Esophagus squamous epithelium (tissue), 5 donors: ENCODE measurements around the gene RER1. TPM values are rescaled to one million over a fixed set of nuclear protein-coding genes. Genes with fewer than 3 reads are reported as not detected.

Experiments
- DNase-seq: peaks from one replicate; lab custom pipeline; 2025; lab: John Stamatoyannopoulos, UW
- H3K27ac ChIP-seq, 4 donors: fragments of 200-600 bp; sonication (generic); one replicate each; pipeline ENCODE4 v1.5.1; 2016 to 2019; ENCODE audit warnings: mild to moderate bottlenecking in 1 of 4
- H3K27me3 ChIP-seq, 4 donors: fragments of 200-600 bp; sonication (generic); 1 replicate in 3 of 4; 2 replicates in 1 of 4; pipeline versions ENCODE4 v1.5.1 to v1.6.0; 2017 to 2021; ENCODE audit warnings: antibody characterized with exemption in 1 of 4
- H3K36me3 ChIP-seq, 3 donors: fragments of 200-600 bp; sonication (generic); one replicate each; pipeline ENCODE4 v1.5.1; 2016 to 2019
- H3K4me1 ChIP-seq, 3 donors: fragments of 200-600 bp; sonication (generic); one replicate each; pipeline ENCODE4 v1.5.1; 2017 to 2019
- H3K4me3 ChIP-seq, 4 donors: fragments of 200-600 bp; sonication (generic); 1 replicate in 3 of 4; 2 replicates in 1 of 4; pipeline ENCODE4 v1.5.1; 2016 to 2019; ENCODE audit warnings: mild to moderate bottlenecking in 2 of 4, moderate library complexity in 1 of 4
- H3K9me3 ChIP-seq, 3 donors: fragments of 200-600 bp; sonication (generic); one replicate each; pipeline ENCODE4 v1.5.1; 2016 to 2019
- CTCF ChIP-seq, 6 experiments: fragments of 450-650 bp in 4 of 6; fragments of 200-600 bp in 2 of 6; sonication (generic) in 2 of 6; IDR thresholded peaks; one replicate each; pipeline ENCODE4 v1.5.1; 2016 to 2019; ENCODE audit warnings: antibody characterized with exemption in 6 of 6, mild to moderate bottlenecking in 4 of 6, moderate library complexity in 4 of 6
- POLR2A ChIP-seq, 4 donors: fragments of 450-650 bp; IDR thresholded peaks; one replicate each; pipeline ENCODE4 v1.6.1; 2017; ENCODE audit warnings: antibody characterized with exemption in 4 of 4, mild to moderate bottlenecking in 4 of 4, moderate library complexity in 3 of 4
- WGBS, 2 donors: methylation state at CpG; one replicate each; pipeline ENCODE4 v1.1.5; 2018; 5-methylcytosine and 5-hydroxymethylcytosine counted together
- intact Hi-C: fragments of 100-400 bp; cut with DNase I; formaldehyde crosslinking; loops from one replicate; pipeline ENCODE4 v1.15.0; 2022
- total RNA-seq, 4 donors: library from RNA; depleted of rRNA; stranded (reverse); fragments of >200 nt; gene quantifications; one replicate each; pipeline ENCODE4 v1.1.0, GENCODE V29; 2016
- donor health status: DM: yes; HTN: yes; CAD: no.

RER1 gene
- total RNA-seq, 4 donors from 2014 or later, result 63.3 to 136 (median 75.7) TPM

GRCh38 chr1:2451741-2452140, 60.1 kb downstream of the RER1 start:
- no peak for DNase-seq
- intact Hi-C loops, result no loop called here
- Histone ChIP-seq H3K36me3 (peaks cover 0 to 7% (median 0%) of the 10 kb centered on the region in 3 donors), H3K4me1 (peaks cover 0 to 14% (median 0%) of the 10 kb centered on the region in 3 donors), H3K4me3 (no peak overlapping the region), H3K27me3 (peaks cover 0 to 80% (median 0%) of the 10 kb centered on the region in 4 donors), H3K27ac (no peak overlapping the region), H3K9me3 (no peaks in the 10 kb centered on the region)
- TF ChIP-seq CTCF (IDR thresholded peaks at IDR 0.05) (no peak), POLR2A (IDR thresholded peaks at IDR 0.05) (no peak)
- no CpG with 5 or more reads among the region's 18 CpGs for WGBS, 2 donors

GRCh38 chr1:2452201-2452931, 60.7 kb downstream of the RER1 start:
- TF ChIP-seq CTCF (IDR thresholded peaks at IDR 0.05) (no peak), POLR2A (IDR thresholded peaks at IDR 0.05) (no peak)
- Histone ChIP-seq H3K36me3 (peaks cover 0 to 7% (median 0%) of the 10 kb centered on the region in 3 donors), H3K27ac (no peak overlapping the region), H3K9me3 (no peaks in the 10 kb centered on the region), H3K4me3 (no peak overlapping the region), H3K4me1 (peaks cover 0 to 14% (median 0%) of the 10 kb centered on the region in 3 donors), H3K27me3 (peaks cover 0 to 80% (median 0%) of the 10 kb centered on the region in 4 donors)
- intact Hi-C loops, result no loop called here
- no peak for DNase-seq
- WGBS, 2 donors, result 50% methylated on average over 2 of the region's 21 CpGs; no CpG with 5 or more reads in 1 of the 2 donors

GRCh38 chr1:2452932-2453315, 61.3 kb downstream of the RER1 start:
- H3K9me3 ChIP-seq, result no peaks in the 10 kb centered on the region
- intact Hi-C loops, result no loop called here

GRCh38 chr1:2454227-2454626, 62.6 kb downstream of the RER1 start:
- Histone ChIP-seq H3K4me3 (no peak overlapping the region), H3K27ac (no peak overlapping the region), H3K27me3 (peaks cover 0 to 72% (median 0%) of the 10 kb centered on the region in 4 donors), H3K4me1 (peaks cover 0 to 14% (median 0%) of the 10 kb centered on the region in 3 donors), H3K36me3 (peaks cover 0 to 7% (median 0%) of the 10 kb centered on the region in 3 donors), H3K9me3 (no peaks in the 10 kb centered on the region)
- no peak for DNase-seq
- intact Hi-C loops, result no loop called here
- TF ChIP-seq CTCF (IDR thresholded peaks at IDR 0.05) (no peak), POLR2A (IDR thresholded peaks at IDR 0.05) (no peak)
- WGBS, 2 donors, result no CpG with 5 or more reads among the region's 10 CpGs

More at GRCh38 chr1:2452932-2453315, 61.3 kb downstream of the RER1 start:
- Histone ChIP-seq H3K4me3 (no peak overlapping the region), H3K27me3 (peaks cover 0 to 81% (median 0%) of the 10 kb centered on the region in 4 donors), H3K27ac (no peak overlapping the region), H3K36me3 (peaks cover 0 to 7% (median 0%) of the 10 kb centered on the region in 3 donors), H3K4me1 (peaks cover 0 to 14% (median 0%) of the 10 kb centered on the region in 3 donors)
- no peak for DNase-seq
- no peak for TF ChIP-seq CTCF (IDR thresholded peaks at IDR 0.05)
- TF ChIP-seq POLR2A (IDR thresholded peaks at IDR 0.05), result no peak
- 50 to 75% methylated on average over 2 to 3 of the region's 19 CpGs for WGBS, 2 donors

Other genes starting within 250 kb of the RER1 start
- gene FAAP20, start 197.1 kb upstream of the RER1 start, total RNA-seq, result 10 to 100 TPM in 3 of 4 donors, 1 to 10 TPM in 1; 8.6 to 22.5 (median 18.1) TPM
- 10 to 100 TPM; 18.2 to 38.8 (median 25.2) TPM for gene SKI, start 163.5 kb upstream of the RER1 start, total RNA-seq
- 10 to 100 TPM in 1 of 4 donors, 1 to 10 TPM in 3; 6.7 to 10.8 (median 7.0) TPM for gene MORN1, start 287 bp upstream of the RER1 start, total RNA-seq
- 10 to 100 TPM; 23.2 to 33.2 (median 27.2) TPM for gene PEX10, start 20.7 kb downstream of the RER1 start, total RNA-seq
- 10 to 100 TPM; 26.1 to 34.3 (median 31.5) TPM for gene PLCH2, start 84.4 kb downstream of the RER1 start, total RNA-seq
- 10 to 100 TPM; 11.8 to 29.1 (median 17.0) TPM for gene PANK4, start 134.8 kb downstream of the RER1 start, total RNA-seq
- gene HES5, start 138.4 kb downstream of the RER1 start, total RNA-seq, result under 1 TPM in 3 of 4 donors, not detected in 1; 0.35 to 0.76 (median 0.70) TPM
- 10 to 100 TPM; 13.8 to 39.5 (median 19.6) TPM for gene TNFRSF14, start 164.5 kb downstream of the RER1 start, total RNA-seq
- 10 to 100 TPM in 3 of 4 donors, 1 to 10 TPM in 1; 8.2 to 33.9 (median 11.3) TPM for gene PRXL2B, start 194.9 kb downstream of the RER1 start, total RNA-seq
- 1 to 10 TPM in 1 of 4 donors, not detected in 3; 3.1 TPM for gene MMEL1, start 241.2 kb downstream of the RER1 start, total RNA-seq